Measurements from ENCODE around the gene ZNF653. TPM values are rescaled to one million over a fixed set of nuclear protein-coding genes. Genes with fewer than 3 reads are reported as not detected.

The ZNF653 gene
- total RNA-seq, 1 donor from 2014 or later = 7.7 TPM

- H3K4me1 Mint-ChIP-seq (ENCODE audit: unreplicated experiment) = peaks cover 3% of the 10 kb centered on the region
- H3K27me3 Mint-ChIP-seq (ENCODE audit: unreplicated experiment) = peaks cover 9% of the 10 kb centered on the region
- H3K36me3 Mint-ChIP-seq (ENCODE audit: low read depth, unreplicated experiment) = peaks cover 9% of the 10 kb centered on the region
- TF ChIP-seq, protein P1, sequence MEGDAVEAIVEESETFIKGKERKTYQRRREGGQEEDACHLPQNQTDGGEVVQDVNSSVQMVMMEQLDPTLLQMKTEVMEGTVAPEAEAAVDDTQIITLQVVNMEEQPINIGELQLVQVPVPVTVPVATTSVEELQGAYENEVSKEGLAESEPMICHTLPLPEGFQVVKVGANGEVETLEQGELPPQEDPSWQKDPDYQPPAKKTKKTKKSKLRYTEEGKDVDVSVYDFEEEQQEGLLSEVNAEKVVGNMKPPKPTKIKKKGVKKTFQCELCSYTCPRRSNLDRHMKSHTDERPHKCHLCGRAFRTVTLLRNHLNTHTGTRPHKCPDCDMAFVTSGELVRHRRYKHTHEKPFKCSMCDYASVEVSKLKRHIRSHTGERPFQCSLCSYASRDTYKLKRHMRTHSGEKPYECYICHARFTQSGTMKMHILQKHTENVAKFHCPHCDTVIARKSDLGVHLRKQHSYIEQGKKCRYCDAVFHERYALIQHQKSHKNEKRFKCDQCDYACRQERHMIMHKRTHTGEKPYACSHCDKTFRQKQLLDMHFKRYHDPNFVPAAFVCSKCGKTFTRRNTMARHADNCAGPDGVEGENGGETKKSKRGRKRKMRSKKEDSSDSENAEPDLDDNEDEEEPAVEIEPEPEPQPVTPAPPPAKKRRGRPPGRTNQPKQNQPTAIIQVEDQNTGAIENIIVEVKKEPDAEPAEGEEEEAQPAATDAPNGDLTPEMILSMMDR (IDR thresholded peaks at IDR 0.05; ENCODE audit: unreplicated experiment) = no peak
- no peaks in the 10 kb centered on the region for H3K9me3 Mint-ChIP-seq (ENCODE audit: unreplicated experiment)
- no peak overlapping the region for H3K4me3 Mint-ChIP-seq (ENCODE audit: unreplicated experiment)
- no peak overlapping the region for H3K27ac Mint-ChIP-seq (ENCODE audit: unreplicated experiment)
- no peak for DNase-seq (ENCODE audit: low spot score)
These were observed 18.8 kb downstream of the ZNF653 start for GRCh38 chr19:11486661-11487503.

- Mint-ChIP-seq H3K27me3 (ENCODE audit: unreplicated experiment) (peaks cover 16% of the 10 kb centered on the region), H3K9me3 (ENCODE audit: unreplicated experiment) (no peaks in the 10 kb centered on the region), H3K4me3 (ENCODE audit: unreplicated experiment) (no peak overlapping the region), H3K27ac (ENCODE audit: unreplicated experiment) (peak overlapping the region; percentile 32), H3K36me3 (ENCODE audit: low read depth, unreplicated experiment) (peaks cover 9% of the 10 kb centered on the region), H3K4me1 (ENCODE audit: unreplicated experiment) (peaks cover 3% of the 10 kb centered on the region)
- DNase-seq (ENCODE audit: low spot score) = no peak
- TF ChIP-seq, protein P1 (IDR thresholded peaks at IDR 0.05; ENCODE audit: unreplicated experiment) = no peak
These were observed 20.3 kb downstream of the ZNF653 start for GRCh38 chr19:11485245-11485837.

DNA sequence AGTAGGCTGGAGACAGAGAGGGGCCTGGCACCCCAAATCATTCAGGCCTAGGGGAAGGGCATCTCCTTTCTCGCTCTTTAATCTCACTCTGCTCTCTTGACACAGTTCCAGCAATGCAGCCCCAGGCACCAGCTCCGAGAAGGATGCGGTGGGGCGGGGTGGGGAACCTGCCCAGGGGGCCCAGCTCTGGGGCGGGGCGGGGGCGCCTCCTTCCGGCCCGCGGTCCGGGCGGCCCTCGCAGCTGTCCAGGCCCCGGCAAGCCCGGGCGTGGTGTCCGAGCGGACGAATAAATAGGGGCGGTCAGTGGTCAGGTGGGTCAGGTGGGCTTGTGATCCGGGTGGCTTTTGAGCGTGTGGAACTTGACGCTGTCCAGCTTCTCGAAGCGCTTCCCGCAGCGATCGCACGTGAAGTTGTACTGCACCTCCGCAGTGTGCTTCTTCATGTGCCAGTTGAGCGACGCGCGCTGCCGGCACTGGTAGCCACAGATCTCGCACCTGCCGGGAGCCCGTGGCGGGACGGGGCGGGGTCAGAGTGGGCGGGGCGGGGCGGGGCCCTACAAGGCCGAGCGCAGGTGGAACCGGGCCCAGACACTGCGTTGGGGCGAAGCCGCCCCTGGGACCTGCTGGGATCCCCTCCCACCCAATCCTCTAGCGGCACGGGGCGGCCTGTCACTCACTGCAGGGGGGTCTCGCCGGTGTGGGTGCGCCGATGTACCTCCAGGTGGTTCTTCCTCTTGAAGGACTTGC, 22.1 kb downstream of the ZNF653 start:
- peaks cover 22% of the 10 kb centered on the region for H3K27me3 Mint-ChIP-seq (ENCODE audit: unreplicated experiment)
- H3K27ac Mint-ChIP-seq (ENCODE audit: unreplicated experiment) = no peak overlapping the region
- no peak for DNase-seq (ENCODE audit: low spot score)
- peaks cover 3% of the 10 kb centered on the region for H3K36me3 Mint-ChIP-seq (ENCODE audit: low read depth, unreplicated experiment)
- no peaks in the 10 kb centered on the region for H3K9me3 Mint-ChIP-seq (ENCODE audit: unreplicated experiment)
- H3K4me1 Mint-ChIP-seq (ENCODE audit: unreplicated experiment) = peaks cover 6% of the 10 kb centered on the region
- no peak overlapping the region for H3K4me3 Mint-ChIP-seq (ENCODE audit: unreplicated experiment)
- TF ChIP-seq, protein P1 (IDR thresholded peaks at IDR 0.05; ENCODE audit: unreplicated experiment) = no peak

DNA sequence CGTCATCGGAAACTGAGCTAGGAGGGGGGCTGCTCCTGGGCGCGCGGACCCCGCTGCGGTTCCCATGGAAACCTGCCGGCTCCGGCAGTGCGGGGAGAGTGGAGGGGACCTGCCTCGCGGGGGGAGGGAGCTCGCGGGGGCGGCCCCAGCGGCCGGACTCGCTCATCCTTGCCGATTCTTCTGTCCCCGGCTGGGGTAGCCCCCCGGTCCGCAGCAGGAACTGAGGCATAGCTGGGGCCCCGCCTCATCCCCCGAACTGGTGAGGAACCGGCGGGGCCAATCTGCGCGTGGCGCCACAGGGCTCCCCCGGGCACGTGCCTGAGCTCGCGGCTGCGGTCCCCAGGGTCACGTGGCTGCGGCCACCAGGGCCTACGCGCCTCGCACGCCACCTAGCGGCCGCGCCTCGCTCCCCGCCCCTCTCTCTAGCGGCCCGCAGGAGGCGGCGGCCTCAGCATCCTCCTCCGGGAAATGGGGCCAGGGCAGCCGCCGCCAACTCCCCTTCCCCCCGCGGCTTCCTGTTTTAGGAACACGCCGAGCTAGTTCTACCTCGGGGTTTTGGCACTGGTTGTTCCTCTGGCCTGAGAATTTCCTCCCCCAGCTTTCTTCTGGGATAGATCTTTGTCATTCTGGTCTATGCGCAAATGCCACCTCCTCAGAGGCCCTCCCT, 23.1 kb downstream of the ZNF653 start:
- peaks cover 3% of the 10 kb centered on the region for H3K36me3 Mint-ChIP-seq (ENCODE audit: low read depth, unreplicated experiment)
- peak overlapping the region; percentile 42 for H3K4me3 Mint-ChIP-seq (ENCODE audit: unreplicated experiment)
- H3K4me1 Mint-ChIP-seq (ENCODE audit: unreplicated experiment) = peaks cover 6% of the 10 kb centered on the region
- peak; percentile 78 for DNase-seq (ENCODE audit: low spot score)
- peak overlapping the region; percentile 36 for H3K27ac Mint-ChIP-seq (ENCODE audit: unreplicated experiment)
- TF ChIP-seq, protein P1 (IDR thresholded peaks at IDR 0.05; ENCODE audit: unreplicated experiment) = peak; percentile 94
- no peaks in the 10 kb centered on the region for H3K9me3 Mint-ChIP-seq (ENCODE audit: unreplicated experiment)
- H3K27me3 Mint-ChIP-seq (ENCODE audit: unreplicated experiment) = peaks cover 29% of the 10 kb centered on the region

Measured in endothelial cell (in vitro differentiated cells).